ENCODE measurements around the gene IDI2.

GRCh38 chr10:1056326-1057105 is 30.9 kb upstream of the IDI2 start, which contains the start of gene WDR37:
- TF ChIP-seq, protein P1, sequence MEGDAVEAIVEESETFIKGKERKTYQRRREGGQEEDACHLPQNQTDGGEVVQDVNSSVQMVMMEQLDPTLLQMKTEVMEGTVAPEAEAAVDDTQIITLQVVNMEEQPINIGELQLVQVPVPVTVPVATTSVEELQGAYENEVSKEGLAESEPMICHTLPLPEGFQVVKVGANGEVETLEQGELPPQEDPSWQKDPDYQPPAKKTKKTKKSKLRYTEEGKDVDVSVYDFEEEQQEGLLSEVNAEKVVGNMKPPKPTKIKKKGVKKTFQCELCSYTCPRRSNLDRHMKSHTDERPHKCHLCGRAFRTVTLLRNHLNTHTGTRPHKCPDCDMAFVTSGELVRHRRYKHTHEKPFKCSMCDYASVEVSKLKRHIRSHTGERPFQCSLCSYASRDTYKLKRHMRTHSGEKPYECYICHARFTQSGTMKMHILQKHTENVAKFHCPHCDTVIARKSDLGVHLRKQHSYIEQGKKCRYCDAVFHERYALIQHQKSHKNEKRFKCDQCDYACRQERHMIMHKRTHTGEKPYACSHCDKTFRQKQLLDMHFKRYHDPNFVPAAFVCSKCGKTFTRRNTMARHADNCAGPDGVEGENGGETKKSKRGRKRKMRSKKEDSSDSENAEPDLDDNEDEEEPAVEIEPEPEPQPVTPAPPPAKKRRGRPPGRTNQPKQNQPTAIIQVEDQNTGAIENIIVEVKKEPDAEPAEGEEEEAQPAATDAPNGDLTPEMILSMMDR (IDR thresholded peaks at IDR 0.05; ENCODE audit: poor library complexity) = no peak
- TF ChIP-seq EZH2 (IDR thresholded peaks at IDR 0.05; ENCODE audit: borderline replicate concordance) = no peak
